Gastrocnemius medialis (tissue), 4 donors: ENCODE data around the gene CENPP. TPM values are rescaled to one million over a fixed set of nuclear protein-coding genes. Genes with fewer than 3 reads are reported as not detected.
"Not testable (repeated sequence)": the region's sequence is repeated elsewhere in the genome, so short reads cannot be mapped to it uniquely, and the experiment has no call there.

ENCODE experiments used
- ATAC-seq, 2 donors: fragments of 150-250 bp; one replicate each; pipeline ENCODE4 v1.9.1; 2016
- DNase-seq, 2 donors: peaks; one replicate each; pipeline ENCODE4 v3.0.0-alpha.2; 2019
- H3K27ac ChIP-seq, 4 donors: fragments of 200-600 bp; sonication (generic); 1 replicate in 1 of 4; 2 replicates in 3 of 4; pipeline ENCODE4 v1.5.1; 2016 to 2018; ENCODE audit warnings: mild to moderate bottlenecking in 2 of 4, moderate library complexity in 1 of 4
- H3K27me3 ChIP-seq, 3 donors: fragments of 200-600 bp; sonication (generic) in 2 of 3; 1 replicate in 1 of 3; 2 replicates in 2 of 3; pipeline versions ENCODE4 v1.5.1 to v1.6.0; 2016 to 2019; ENCODE audit warnings: mild to moderate bottlenecking in 1 of 3, moderate library complexity in 1 of 3
- H3K36me3 ChIP-seq, 2 donors: fragments of 200-600 bp; sonication (generic) in 1 of 2; one replicate each; pipeline ENCODE4 v1.5.1; 2017 to 2018
- H3K4me1 ChIP-seq, 2 donors: fragments of 200-600 bp; sonication (generic) in 1 of 2; one replicate each; pipeline ENCODE4 v1.5.1; 2016 to 2017; ENCODE audit warnings: mild to moderate bottlenecking in 2 of 2
- H3K4me3 ChIP-seq, 4 donors: fragments of 200-600 bp; sonication (generic) in 3 of 4; 1 replicate in 1 of 4; 2 replicates in 3 of 4; pipeline ENCODE4 v1.5.1; 2016 to 2019; ENCODE audit warnings: mild to moderate bottlenecking in 2 of 4
- H3K9me3 ChIP-seq, 3 donors: fragments of 200-600 bp; sonication (generic) in 2 of 3; 1 replicate in 1 of 3; 2 replicates in 2 of 3; pipeline ENCODE4 v1.5.1; 2016 to 2019
- POLR2A ChIP-seq, 2 donors: fragments of 450-650 bp; IDR thresholded peaks; one replicate each; pipeline ENCODE4 v1.6.1; 2017; ENCODE audit warnings: antibody characterized with exemption in 2 of 2, mild to moderate bottlenecking in 2 of 2, moderate library complexity in 2 of 2
- in situ Hi-C, 4 donors: fragments of 200-750 bp; cut with MboI; loops; one replicate each; pipeline versions ENCODE4 v1.15.0 to v1.8.0; 2017; ENCODE audit warnings: low sequenced_read_pairs in 4 of 4
- intact Hi-C: fragments of 100-400 bp; cut with DNase I; formaldehyde crosslinking; loops from one replicate; pipeline ENCODE4 v1.15.1; 2023; ENCODE audit warnings: low total_unique reads
- total RNA-seq, 4 donors: library from RNA; depleted of rRNA; stranded (reverse); fragments of >200 nt; gene quantifications; one replicate each; pipeline versions ENCODE4 v1.1.0 to v1.2.3, GENCODE V29; 2016
- TF ChIP-seq, protein P1 (sequence below), 5 experiments: fragments of 450-650 bp in 3 of 5; fragments of 200-600 bp in 2 of 5; sonication (generic) in 2 of 5; IDR thresholded peaks in 4 of 5; conservative IDR thresholded peaks in 1 of 5; 1 replicate in 4 of 5; 2 replicates in 1 of 5; pipeline ENCODE4 v1.5.1; 2016 to 2019; ENCODE audit warnings: antibody characterized with exemption in 5 of 5, mild to moderate bottlenecking in 3 of 5, moderate library complexity in 3 of 5

The CENPP gene
- total RNA-seq, 4 donors from 2014 or later: 1.8 to 11.5 (median 8.7) TPM

DNA sequence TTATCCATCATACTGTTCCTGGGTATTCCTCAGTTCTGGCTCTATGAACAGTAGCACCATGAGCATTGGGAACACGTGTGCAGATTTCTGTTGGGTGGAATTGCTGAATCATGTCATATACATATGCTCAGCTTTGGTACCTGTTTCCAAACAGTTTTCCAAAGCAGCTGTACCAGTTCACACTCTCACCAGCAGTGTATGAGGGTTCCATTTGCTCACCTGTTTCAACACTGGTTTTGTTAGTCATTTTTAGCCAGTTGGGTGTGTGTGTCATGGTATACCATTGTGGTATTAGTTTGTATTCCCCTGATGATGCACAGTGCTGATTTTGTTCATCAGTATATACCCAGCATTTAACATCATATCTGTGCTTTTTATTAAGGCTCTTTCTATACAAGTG is 266.8 kb downstream of the CENPP start:
- intact Hi-C loops: no loop called here
- H3K4me3 ChIP-seq: no peak overlapping the region
- no peaks in the 10 kb centered on the region for H3K36me3 ChIP-seq
- no peak for TF ChIP-seq POLR2A (IDR thresholded peaks at IDR 0.05)
- TF ChIP-seq, protein P1, sequence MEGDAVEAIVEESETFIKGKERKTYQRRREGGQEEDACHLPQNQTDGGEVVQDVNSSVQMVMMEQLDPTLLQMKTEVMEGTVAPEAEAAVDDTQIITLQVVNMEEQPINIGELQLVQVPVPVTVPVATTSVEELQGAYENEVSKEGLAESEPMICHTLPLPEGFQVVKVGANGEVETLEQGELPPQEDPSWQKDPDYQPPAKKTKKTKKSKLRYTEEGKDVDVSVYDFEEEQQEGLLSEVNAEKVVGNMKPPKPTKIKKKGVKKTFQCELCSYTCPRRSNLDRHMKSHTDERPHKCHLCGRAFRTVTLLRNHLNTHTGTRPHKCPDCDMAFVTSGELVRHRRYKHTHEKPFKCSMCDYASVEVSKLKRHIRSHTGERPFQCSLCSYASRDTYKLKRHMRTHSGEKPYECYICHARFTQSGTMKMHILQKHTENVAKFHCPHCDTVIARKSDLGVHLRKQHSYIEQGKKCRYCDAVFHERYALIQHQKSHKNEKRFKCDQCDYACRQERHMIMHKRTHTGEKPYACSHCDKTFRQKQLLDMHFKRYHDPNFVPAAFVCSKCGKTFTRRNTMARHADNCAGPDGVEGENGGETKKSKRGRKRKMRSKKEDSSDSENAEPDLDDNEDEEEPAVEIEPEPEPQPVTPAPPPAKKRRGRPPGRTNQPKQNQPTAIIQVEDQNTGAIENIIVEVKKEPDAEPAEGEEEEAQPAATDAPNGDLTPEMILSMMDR (IDR thresholded peaks at IDR 0.05 in 4 of 5, conservative IDR thresholded peaks at IDR 0.05 in 1 of 5): no peak
- H3K27me3 ChIP-seq: no peaks in the 10 kb centered on the region
- H3K27ac ChIP-seq: no peak overlapping the region
- in situ Hi-C loops: no loop called here
- H3K9me3 ChIP-seq: no peaks in the 10 kb centered on the region
- ATAC-seq (no peak), DNase-seq (no peak)
- H3K4me1 ChIP-seq: peaks cover 4 to 20% of the 10 kb centered on the region in 2 donors

DNA sequence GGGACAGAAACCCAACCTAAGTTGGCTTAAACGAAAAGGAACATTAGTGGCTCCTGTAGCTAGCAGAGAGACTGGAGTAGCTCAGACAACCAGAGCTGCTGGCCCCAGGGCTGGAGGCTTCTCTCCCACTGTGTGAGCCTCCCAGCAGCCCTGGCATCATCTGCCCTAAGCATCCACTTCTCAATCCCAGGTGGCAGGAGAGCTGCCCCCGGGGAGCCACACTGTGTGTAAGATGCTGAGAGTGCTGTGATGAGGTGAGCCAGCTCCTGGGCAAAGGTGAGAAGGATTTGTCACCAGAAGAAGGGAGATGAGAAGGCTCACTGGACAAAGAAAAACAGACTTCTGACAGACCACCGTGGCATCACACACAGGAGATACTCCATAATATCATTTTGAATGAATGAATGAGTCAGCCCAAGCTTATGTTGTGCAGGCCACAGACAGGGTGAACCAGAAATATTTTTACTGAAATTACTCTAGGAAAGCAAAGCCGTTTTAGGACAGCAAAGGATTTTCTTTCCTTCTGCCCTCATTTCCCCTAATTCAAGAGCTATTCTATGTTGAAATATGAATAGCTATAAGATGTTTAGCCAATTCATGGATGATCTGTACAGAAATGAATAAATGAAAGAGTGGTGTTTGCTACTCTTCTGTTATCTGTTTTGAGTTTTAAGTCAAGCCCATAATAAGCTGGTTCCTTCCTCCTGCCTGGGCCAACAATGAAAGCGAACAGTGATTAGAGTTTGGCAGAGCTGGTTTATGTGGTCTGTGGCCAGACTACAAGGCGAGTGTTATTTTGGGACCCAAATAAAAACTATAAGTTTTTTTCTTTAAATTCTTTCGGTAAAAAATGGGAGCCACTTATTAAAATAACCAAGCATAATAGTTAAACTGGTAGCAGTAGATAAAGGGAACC is 267.5 kb downstream of the CENPP start:
- in situ Hi-C loops: no loop called here
- no peaks in the 10 kb centered on the region for H3K27me3 ChIP-seq
- H3K4me3 ChIP-seq: no peak overlapping the region
- ATAC-seq (no peak), DNase-seq (no peak)
- H3K4me1 ChIP-seq: peaks cover 4 to 20% of the 10 kb centered on the region in 2 donors
- TF ChIP-seq POLR2A (IDR thresholded peaks at IDR 0.05): no peak
- TF ChIP-seq, protein P1 (IDR thresholded peaks at IDR 0.05 in 4 of 5, conservative IDR thresholded peaks at IDR 0.05 in 1 of 5): no peak
- intact Hi-C loops: no loop called here
- H3K36me3 ChIP-seq: no peaks in the 10 kb centered on the region
- H3K9me3 ChIP-seq: no peaks in the 10 kb centered on the region
- H3K27ac ChIP-seq: no peak overlapping the region

DNA sequence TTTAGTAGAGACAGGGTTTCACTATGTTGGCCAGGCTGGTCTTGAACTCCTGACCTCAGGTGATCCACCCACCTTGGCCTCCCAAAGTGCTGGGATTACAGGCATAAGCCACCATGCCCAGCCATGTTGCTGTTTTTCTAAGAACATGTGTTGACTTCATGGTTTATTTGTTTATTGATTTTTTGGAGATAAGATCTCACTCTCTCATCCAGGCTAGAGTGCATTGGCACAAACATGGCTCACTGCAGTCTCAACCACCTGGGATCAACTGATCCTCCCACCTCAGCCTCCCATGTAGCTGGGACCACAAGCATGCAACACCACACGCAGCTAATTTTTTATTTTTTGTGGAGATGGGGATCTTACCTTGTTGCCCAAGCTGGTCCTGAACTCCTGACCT is 269.3 kb downstream of the CENPP start:
- H3K4me3 ChIP-seq, H3K27ac ChIP-seq, H3K27me3 ChIP-seq, H3K36me3 ChIP-seq, H3K9me3 ChIP-seq, DNase-seq, ATAC-seq, in situ Hi-C loops, intact Hi-C loops: not testable (repeated sequence)
- H3K4me1 ChIP-seq: peaks cover 5 to 15% of the 10 kb centered on the region in 2 donors

DNA sequence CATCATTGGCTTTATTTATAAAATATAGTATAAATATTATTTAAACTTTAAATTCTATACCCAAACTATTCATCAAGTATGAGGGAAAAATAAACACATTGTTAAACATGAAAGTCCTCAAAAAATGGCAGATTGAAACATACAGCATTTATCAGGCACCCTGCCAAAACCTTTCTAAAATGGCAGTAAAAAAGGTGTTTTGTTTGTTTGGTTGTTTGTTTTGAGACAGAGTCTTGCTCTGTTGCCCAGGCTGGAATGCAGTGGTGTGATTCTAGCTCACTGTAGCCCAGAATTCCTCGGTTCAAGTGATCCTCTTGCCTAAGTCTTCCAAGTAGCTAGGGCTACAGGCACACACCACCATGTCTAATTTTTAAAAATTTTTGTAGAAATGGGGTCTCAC is 270.2 kb downstream of the CENPP start:
- peaks cover 3 to 7% of the 10 kb centered on the region in 2 donors for H3K4me1 ChIP-seq
- no peak for DNase-seq
- no peaks in the 10 kb centered on the region for H3K36me3 ChIP-seq
- no peak for ATAC-seq
- TF ChIP-seq, protein P1 (IDR thresholded peaks at IDR 0.05 in 4 of 5, conservative IDR thresholded peaks at IDR 0.05 in 1 of 5): no peak
- TF ChIP-seq POLR2A (IDR thresholded peaks at IDR 0.05): no peak
- in situ Hi-C loops: no loop called here
- H3K9me3 ChIP-seq: no peaks in the 10 kb centered on the region
- intact Hi-C loops: no loop called here
- H3K27me3 ChIP-seq: no peaks in the 10 kb centered on the region
- no peak overlapping the region for H3K4me3 ChIP-seq
- no peak overlapping the region for H3K27ac ChIP-seq

DNA sequence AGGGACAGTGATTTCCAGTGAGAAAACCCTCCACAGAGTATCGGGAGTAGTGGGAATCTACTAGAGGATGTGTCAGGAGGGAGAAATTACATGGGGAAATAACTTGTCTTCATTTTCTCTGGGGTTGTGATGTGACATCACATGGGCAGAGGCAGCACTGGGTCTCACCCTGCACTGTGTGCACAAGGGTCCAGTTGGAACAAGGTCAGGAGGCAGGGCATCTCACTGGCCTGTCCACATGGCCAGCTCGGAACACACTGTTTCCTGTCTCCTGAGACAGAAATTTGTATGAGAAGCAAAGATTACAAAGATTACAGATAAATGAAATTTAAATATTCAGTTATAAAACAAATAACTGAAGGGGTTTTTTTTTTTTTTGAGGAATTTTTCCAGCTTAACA is 272.6 kb downstream of the CENPP start:
- Histone ChIP-seq H3K27me3 (no peaks in the 10 kb centered on the region), H3K9me3 (no peaks in the 10 kb centered on the region), H3K27ac (peak overlapping the region in 3 of 4 donors; percentile 44 to 77 (median 50)), H3K4me3 (no peak overlapping the region), H3K36me3 (no peaks in the 10 kb centered on the region), H3K4me1 (peaks cover 3 to 4% of the 10 kb centered on the region in 2 donors)
- DNase-seq (no peak), ATAC-seq (no peak)
- in situ Hi-C loops (no loop called here), intact Hi-C loops (no loop called here)
- TF ChIP-seq, protein P1 (IDR thresholded peaks at IDR 0.05 in 4 of 5, conservative IDR thresholded peaks at IDR 0.05 in 1 of 5): no peak
- no peak for TF ChIP-seq POLR2A (IDR thresholded peaks at IDR 0.05)
